ENCODE results near the gene MYADML2. TPM values are rescaled to one million over a fixed set of nuclear protein-coding genes. Genes with fewer than 3 reads are reported as not detected.

Gene MYADML2
- total RNA-seq, 1 experiment from 2014 or later, result not detected

DNA sequence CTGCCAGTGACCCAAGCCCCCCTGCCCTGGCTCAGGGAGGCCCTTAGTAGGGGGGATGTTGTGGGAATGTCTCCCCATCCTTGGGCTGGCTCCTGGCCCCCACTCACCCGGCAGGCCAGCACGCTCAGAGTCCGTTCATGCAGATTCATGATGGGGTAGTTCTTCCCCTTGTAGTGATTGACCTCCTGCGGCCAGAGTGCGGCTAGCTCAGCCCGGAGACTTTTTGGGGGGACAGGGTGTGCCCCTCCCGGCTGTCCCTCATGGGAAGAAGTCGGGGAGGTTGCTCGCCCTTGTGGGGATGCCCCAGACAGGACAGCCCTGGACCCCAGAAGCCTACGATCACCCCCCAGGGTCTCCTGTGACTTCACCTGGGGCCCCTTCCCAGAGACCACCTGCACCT lies 41.0 kb downstream of the MYADML2 start:
- no peaks in the 10 kb centered on the region for H4K20me1 ChIP-seq (ENCODE audit: insufficient read depth)
- CTCF ChIA-PET, result interaction anchor here (0.5 kb wide), 1 partner anchor 48 kb away, joined by 20 read pairs; no protein-coding TSS in a partner anchor
- POLR2A ChIA-PET (ENCODE audit: unreplicated experiment), result no interaction called here
- no peaks in the 10 kb centered on the region; the same call in 1 of the 2 replicates for H3F3A ChIP-seq (ENCODE audit: insufficient read depth, low read depth)
- H3K4me3 ChIP-seq, result no peak overlapping the region
- TF ChIP-seq, protein P1, sequence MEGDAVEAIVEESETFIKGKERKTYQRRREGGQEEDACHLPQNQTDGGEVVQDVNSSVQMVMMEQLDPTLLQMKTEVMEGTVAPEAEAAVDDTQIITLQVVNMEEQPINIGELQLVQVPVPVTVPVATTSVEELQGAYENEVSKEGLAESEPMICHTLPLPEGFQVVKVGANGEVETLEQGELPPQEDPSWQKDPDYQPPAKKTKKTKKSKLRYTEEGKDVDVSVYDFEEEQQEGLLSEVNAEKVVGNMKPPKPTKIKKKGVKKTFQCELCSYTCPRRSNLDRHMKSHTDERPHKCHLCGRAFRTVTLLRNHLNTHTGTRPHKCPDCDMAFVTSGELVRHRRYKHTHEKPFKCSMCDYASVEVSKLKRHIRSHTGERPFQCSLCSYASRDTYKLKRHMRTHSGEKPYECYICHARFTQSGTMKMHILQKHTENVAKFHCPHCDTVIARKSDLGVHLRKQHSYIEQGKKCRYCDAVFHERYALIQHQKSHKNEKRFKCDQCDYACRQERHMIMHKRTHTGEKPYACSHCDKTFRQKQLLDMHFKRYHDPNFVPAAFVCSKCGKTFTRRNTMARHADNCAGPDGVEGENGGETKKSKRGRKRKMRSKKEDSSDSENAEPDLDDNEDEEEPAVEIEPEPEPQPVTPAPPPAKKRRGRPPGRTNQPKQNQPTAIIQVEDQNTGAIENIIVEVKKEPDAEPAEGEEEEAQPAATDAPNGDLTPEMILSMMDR (conservative IDR thresholded peaks at IDR 0.05), result no peak
- no peak for TF ChIP-seq EZH2 (IDR thresholded peaks at IDR 0.05; ENCODE audit: low read depth)
- 0 out of 2 replicates have a peak, but pooled peaks cover 7% of the 10 kb centered on the region for H3K4me1 ChIP-seq (replicated peaks; ENCODE audit: insufficient read depth)
- intact Hi-C loops (cut with micrococcal nuclease; ENCODE audit: unreplicated experiment), result no loop called here
- H3K27me3 ChIP-seq (ENCODE audit: insufficient read depth, low read depth), result no peaks in the 10 kb centered on the region
- BruUV-seq (replicated peaks), result no TSS peak
- no peak overlapping the region for H3K4me2 ChIP-seq
- no peaks in the 10 kb centered on the region for H3K36me3 ChIP-seq (ENCODE audit: low read depth)
- H3K9me2 ChIP-seq (ENCODE audit: insufficient read depth), result no peaks in the 10 kb centered on the region
- no peaks in the 10 kb centered on the region for H3K79me2 ChIP-seq (ENCODE audit: low read depth)
- no peak overlapping the region for H3K27ac ChIP-seq
- no peak overlapping the region for H2AFZ ChIP-seq
- no peaks in the 10 kb centered on the region for H3K9me3 ChIP-seq (ENCODE audit: insufficient read depth, low read depth)
- DNase-seq, result no peak

DNA sequence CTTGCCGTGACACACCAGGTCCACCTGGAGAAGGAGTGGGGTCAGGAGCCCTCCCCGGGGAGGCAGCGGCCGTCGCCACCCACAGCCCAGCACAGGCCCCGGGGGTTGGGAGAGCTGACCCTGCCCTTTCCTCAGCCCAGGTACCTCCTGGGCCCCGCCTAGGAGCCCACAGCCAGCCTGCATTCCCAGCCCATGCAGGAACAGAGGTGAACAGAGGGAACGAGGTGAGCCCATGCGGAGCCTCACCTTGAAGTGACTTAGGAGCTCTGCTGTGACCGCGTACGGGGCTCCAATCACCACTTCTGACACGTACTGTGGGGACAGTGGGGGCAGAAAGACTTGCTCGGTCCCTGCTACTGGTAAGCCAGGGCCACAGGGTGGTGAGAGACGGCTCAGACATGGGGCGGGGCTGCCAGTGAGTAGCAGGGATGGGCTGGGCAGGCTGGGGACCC lies 41.6 kb downstream of the MYADML2 start:
- no peaks in the 10 kb centered on the region for H3K9me2 ChIP-seq (ENCODE audit: insufficient read depth)

DNA sequence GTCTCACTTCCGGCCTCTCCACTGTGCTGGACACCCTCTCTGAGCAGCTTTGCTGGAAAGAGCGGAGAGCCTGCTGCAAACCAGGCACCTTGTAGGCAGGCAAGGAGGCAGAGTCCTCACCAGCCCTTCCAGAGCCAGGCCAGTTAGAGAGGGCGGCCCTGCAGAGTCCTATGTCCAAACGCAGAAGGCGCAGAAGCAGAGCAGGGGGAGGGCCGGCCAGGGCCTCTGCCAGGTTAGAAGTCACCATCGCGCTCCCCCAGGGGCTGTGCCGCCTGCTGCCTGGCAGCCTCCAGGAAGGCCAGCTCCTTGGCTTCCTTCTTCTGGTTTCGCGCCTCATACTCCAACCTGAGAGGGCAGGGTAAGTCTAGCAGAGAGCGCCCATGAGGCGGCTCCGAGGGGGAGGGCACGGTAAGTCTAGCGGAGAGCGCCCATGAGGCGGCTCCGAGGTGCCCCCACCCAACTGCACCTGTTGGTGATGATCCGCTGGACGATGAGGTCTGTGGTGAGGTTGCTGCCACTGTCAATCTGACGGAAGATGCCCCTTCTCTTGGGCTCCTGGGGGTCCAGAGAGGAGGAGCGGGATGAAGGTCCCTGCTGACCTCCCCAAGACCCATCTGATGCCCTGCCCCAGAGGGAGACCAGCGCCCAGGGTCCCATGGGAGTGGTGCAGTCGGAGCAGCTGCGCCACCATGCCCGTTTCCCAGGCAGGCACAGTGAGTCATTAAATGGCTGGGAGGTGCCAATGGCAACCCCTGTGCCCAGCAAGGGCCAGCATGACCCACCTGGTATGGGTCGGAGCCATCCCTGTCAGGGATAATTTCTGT lies 42.2 kb downstream of the MYADML2 start:
- DNase-seq, result no peak
- H3K4me3 ChIP-seq, result no peak overlapping the region
- POLR2A ChIA-PET (ENCODE audit: unreplicated experiment), result no interaction called here
- no peaks in the 10 kb centered on the region for H4K20me1 ChIP-seq (ENCODE audit: insufficient read depth)
- H3K79me2 ChIP-seq (ENCODE audit: low read depth), result no peaks in the 10 kb centered on the region
- H2AFZ ChIP-seq, result no peak overlapping the region
- no peak overlapping the region for H3K4me2 ChIP-seq
- no peak overlapping the region for H3K27ac ChIP-seq
- intact Hi-C loops (cut with micrococcal nuclease; ENCODE audit: unreplicated experiment), result no loop called here
- no peaks in the 10 kb centered on the region; the same call in 1 of the 2 replicates for H3F3A ChIP-seq (ENCODE audit: insufficient read depth, low read depth)
- no TSS peak for BruUV-seq (replicated peaks)
- no peaks in the 10 kb centered on the region for H3K9me3 ChIP-seq (ENCODE audit: insufficient read depth, low read depth)
- H3K27me3 ChIP-seq (ENCODE audit: insufficient read depth, low read depth), result no peaks in the 10 kb centered on the region
- no peaks in the 10 kb centered on the region for H3K9me2 ChIP-seq (ENCODE audit: insufficient read depth)
- no peaks in the 10 kb centered on the region for H3K36me3 ChIP-seq (ENCODE audit: low read depth)
- no peak for TF ChIP-seq EZH2 (IDR thresholded peaks at IDR 0.05; ENCODE audit: low read depth)
- TF ChIP-seq, protein P1 (conservative IDR thresholded peaks at IDR 0.05), result no peak
- CTCF ChIA-PET, result no interaction called here
- peaks cover 3% of the 10 kb centered on the region; the same call in 1 of the 2 replicates for H3K4me1 ChIP-seq (replicated peaks; ENCODE audit: insufficient read depth)

More for the DNA sequence above, 41.6 kb downstream of the MYADML2 start:
- no peaks in the 10 kb centered on the region for H3K36me3 ChIP-seq (ENCODE audit: low read depth)
- TF ChIP-seq, protein P1 (conservative IDR thresholded peaks at IDR 0.05), result no peak
- no peak for TF ChIP-seq EZH2 (IDR thresholded peaks at IDR 0.05; ENCODE audit: low read depth)
- no peak overlapping the region for H2AFZ ChIP-seq
- no peaks in the 10 kb centered on the region for H3K79me2 ChIP-seq (ENCODE audit: low read depth)
- H3K4me3 ChIP-seq, result no peak overlapping the region
- intact Hi-C loops (cut with micrococcal nuclease; ENCODE audit: unreplicated experiment), result no loop called here
- no peaks in the 10 kb centered on the region for H3K9me3 ChIP-seq (ENCODE audit: insufficient read depth, low read depth)
- ChIA-PET POLR2A (ENCODE audit: unreplicated experiment) (no interaction called here), CTCF (no interaction called here)
- H4K20me1 ChIP-seq (ENCODE audit: insufficient read depth), result no peaks in the 10 kb centered on the region
- no peaks in the 10 kb centered on the region for H3K27me3 ChIP-seq (ENCODE audit: insufficient read depth, low read depth)
- H3K27ac ChIP-seq, result no peak overlapping the region
- DNase-seq, result no peak
- H3K4me2 ChIP-seq, result no peak overlapping the region
- H3K4me1 ChIP-seq (replicated peaks; ENCODE audit: insufficient read depth), result 0 out of 2 replicates have a peak, but pooled peaks cover 7% of the 10 kb centered on the region
- H3F3A ChIP-seq (ENCODE audit: insufficient read depth, low read depth), result no peaks in the 10 kb centered on the region; the same call in 1 of the 2 replicates
- no TSS peak for BruUV-seq (replicated peaks)

Measured in PC-9 (cell line).